ENCODE data around the gene SORL1.

Gene SORL1

DNA sequence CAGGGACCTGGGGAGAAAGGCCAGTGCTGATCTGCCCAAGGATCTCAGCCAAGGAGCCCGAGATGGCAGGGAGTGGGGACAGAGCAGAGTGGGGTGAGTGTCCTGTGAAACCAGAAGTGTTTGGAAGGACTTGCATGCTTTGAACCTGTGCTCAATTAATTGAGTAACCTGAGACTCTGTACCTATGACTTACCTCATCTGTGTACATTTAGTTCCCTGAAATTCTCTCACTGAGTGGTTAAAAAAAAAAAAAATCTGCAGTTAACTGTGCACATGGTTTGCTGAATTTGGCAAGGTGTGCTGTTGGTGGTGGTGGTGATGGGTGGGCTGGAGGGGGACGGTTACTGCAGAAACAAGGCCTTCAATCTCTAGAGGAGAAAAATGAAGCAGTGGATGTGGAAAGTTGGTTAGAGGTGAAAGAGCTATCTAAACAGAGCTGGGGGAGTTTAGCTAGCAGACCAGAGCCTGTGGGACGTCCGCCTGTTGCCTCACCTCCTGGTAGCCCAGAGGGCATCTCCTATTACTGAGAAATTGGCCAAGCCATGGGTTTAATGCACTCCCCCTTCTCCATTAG is 8.9 kb downstream of the SORL1 start:
- H3K27ac ChIP-seq: no peak overlapping the region
- no peak overlapping the region for H3K4me3 ChIP-seq
- DNase-seq (ENCODE audit: low spot score): no peak
- TF ChIP-seq CTCF (IDR thresholded peaks at IDR 0.05): no peak

GRCh38 chr11:121461843-121462242 is 9.7 kb downstream of the SORL1 start:
- DNase-seq (ENCODE audit: low spot score): no peak
- Histone ChIP-seq H3K27ac (no peak overlapping the region), H3K4me3 (no peak overlapping the region)
- TF ChIP-seq CTCF (IDR thresholded peaks at IDR 0.05): no peak

DNA sequence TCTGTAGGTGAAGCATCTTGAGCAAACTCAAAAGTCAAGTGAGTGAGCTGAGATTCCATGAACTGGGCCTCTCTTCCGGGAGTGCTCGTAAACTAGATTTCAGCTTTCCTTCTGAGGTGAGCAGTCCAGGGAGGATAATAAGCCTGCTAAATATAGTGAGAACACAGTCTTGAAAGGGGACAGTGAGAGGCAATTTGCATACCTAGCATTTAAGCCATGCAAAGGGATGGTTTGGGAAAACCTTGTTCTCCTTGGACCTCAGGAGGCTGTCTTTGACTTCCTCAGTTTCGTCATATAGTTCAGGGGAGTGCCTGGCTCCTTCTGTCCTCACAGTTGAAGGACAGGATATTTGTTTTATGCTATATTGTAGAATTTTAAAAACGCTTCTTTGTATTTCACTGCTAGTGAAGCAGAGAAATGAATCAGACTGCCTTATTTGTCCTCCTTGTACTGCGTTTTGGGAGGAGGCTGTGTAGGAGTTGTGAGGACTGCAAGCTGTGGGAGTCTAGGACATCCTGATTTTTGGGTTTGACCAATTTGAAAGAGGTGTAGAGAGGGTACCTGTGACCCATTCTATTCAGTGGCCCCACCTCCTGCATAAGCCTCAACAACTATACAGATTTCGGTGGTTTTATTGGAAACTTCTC is 11.7 kb downstream of the SORL1 start:
- Histone ChIP-seq H3K4me3 (no peak overlapping the region), H3K27ac (peak overlapping the region; percentile 67 to 84)
- DNase-seq (ENCODE audit: low spot score): no peak
- no peak for TF ChIP-seq CTCF (IDR thresholded peaks at IDR 0.05)

- DNase-seq (ENCODE audit: low spot score): peak; percentile 83
- Histone ChIP-seq H3K27ac (peak overlapping the region; percentile 67 to 84), H3K4me3 (no peak overlapping the region)
- TF ChIP-seq CTCF (IDR thresholded peaks at IDR 0.05): no peak
Measured at GRCh38 chr11:121464352-121464946, 12.3 kb downstream of the SORL1 start.

GRCh38 chr11:121465709-121466062 is 13.6 kb downstream of the SORL1 start:
- TF ChIP-seq CTCF (IDR thresholded peaks at IDR 0.05): no peak
- Histone ChIP-seq H3K4me3 (no peak overlapping the region), H3K27ac (peak overlapping the region; percentile 44 to 73)
- no peak for DNase-seq (ENCODE audit: low spot score)

DNA sequence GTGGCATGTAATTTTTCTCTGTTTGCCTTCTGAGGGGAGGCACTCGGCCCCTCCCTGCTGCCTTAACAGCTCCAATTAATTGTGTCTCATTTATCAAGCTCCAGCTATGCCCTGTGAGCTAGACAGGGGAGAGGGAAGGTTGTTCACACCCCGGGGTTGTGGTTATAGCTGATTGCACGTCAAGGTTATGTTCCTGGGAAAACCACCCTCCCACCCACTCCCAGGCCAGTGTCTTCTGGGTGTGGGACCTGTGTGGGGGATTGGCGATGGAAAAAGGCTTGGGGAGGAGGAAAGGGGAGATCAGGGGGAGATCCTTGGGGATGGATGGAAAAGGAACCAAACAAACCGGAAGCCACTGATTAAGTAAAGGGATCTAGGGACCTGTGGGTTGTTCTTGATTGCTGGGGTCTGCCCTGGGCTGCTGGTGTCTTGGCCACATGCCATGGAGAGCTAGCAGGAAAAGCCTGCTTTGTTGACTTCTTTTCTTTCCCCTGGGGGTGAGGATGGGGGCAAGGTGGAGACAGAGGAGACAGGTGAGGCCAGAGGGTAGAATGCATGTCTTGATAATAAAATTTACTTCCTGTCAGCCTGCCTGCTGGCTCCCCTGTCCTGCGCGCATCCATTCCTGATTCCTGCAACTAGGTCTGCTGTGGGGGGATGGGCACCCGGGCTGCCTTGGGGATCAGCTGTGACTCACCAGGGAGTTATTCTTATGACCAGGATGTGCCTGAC is 14.1 kb downstream of the SORL1 start:
- peak overlapping the region; percentile 16 for H3K4me3 ChIP-seq
- TF ChIP-seq CTCF (IDR thresholded peaks at IDR 0.05): no peak
- DNase-seq (ENCODE audit: low spot score): peak; percentile 93
- peak overlapping the region; percentile 68 to 73 for H3K27ac ChIP-seq
